HG03103 (cell line): Measurements from ENCODE around the gene DRC3.
"Not testable (repeated sequence)": the region's sequence is repeated elsewhere in the genome, so short reads cannot be mapped to it uniquely, and the experiment has no call there.

Experiments used
- ATAC-seq: cut with Tn5 transposase; IDR thresholded peaks from one replicate; pipeline ENCODE4 v1.9.1; 2021; ENCODE audit warnings: low read depth; ENCODE audit not compliant: unreplicated experiment

DRC3 gene

DNA sequence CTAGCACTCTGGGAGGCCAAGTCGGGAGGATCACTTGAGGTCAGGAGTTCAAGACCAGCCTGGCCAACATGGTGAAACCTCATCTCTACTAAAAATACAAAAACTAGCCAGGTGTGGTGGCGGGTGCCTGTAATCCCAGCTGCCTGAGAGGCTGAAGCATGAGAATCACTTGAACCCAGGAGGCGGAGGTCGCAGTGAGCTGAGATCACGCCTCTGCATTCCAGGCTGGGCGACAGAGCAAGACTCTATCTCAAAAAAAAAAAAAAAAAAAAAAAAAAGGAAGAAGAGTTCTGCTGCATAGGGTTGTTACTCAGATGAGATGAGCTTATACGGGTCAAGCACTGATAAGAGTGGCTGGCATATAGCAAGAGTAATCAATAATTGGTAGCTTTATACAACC, 32.7 kb upstream of the DRC3 start:
- not testable (repeated sequence) for ATAC-seq

DNA sequence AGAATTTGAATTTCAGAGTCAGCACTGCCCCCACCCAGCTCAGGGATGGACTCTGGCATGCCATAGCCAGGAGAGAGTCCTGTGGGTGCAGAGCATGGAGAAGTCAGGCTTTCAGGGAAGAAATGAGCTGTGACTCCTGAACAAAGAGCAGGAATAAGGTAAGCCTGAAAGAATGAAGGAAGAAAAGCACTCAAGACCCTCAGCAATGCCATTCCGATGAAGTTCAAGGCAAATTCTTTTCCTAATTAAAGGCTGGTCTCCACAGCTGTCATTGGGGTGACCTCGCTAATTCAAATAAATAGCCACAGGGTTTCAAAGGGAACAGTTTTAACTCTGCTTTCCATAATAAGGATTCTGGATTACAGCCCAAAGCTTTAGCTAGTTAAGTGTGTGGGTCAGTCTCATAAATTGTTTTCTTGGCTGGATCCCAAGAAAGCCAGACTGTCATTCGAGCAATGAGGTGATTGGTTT, 32.2 kb upstream of the DRC3 start:
- no peak for ATAC-seq

DNA sequence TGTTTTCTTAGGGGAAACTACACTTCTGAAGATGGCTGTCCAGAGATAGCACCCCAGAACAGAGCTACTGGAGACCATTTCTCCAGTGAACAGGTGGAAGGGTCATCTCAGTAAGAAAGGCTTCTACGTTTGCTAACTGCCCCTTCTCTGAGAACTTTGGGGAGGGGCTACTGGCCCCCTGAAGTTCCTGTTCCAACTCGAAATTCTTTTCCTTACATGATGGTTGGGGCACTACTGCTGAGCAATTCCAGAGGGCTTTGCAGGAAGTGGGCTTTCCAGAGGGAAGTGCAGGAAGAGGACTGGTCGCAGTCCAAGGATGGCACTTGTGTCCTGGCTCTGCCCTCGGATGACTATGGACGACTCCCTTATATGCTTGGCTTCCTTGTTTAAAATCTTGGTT, 31.6 kb upstream of the DRC3 start:
- no peak for ATAC-seq

GRCh38 chr17:17942846-17943245, 29.8 kb upstream of the DRC3 start:
- ATAC-seq, result no peak

DNA sequence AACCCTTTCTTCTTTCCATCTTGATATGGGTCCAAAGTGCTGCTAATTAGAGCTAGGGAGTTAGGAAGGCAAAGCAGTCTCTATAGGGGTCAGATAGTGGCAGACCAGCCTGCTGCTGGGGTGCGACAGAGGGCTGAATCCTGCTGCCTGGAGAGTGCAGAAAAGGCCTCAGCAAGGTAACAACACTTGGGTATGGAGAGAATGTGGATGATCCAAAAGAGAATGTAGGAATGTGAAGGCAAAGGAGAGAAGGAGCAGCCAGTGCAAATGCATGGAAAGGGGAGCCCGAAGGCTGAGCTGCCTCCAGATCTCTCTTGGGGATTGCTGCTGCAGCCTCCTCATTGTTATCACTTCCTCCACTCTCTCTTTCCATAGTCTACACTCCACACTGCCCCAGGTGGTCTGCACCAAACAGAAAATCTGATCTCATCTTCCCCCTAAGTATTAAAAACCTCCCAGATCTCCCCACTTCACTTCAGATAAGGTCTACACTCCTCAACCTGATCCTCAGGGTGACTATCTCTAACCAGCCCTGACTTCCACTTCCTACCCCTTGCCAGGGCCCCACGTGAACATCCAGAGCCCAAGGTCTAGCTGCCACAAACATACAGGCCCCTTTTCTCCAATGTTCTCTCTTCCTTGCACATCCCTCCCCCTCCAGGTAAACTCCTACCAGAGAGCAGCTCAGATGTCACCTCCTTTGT, 29.2 kb upstream of the DRC3 start:
- no peak for ATAC-seq

DNA sequence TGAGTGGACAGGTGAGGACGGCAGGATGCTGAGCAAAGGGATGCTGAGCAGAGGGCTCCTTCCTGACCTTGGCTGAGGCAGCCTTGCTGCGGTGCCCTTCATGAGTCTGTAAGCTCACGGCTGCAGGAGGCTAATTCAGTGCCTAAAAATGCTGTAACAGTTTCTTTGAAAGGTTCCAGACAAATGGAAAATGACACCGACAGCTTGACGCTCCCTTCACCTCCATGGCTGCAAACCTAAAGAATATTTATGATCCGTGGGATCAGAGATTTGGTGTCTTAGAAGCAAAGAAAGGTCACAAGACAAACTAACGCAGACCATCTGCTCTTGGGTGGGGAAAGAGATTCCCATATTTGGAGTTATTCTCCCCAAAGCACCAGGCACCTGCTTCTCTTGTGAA, 28.4 kb upstream of the DRC3 start:
- ATAC-seq, result no peak

GRCh38 chr17:17944743-17945142, 27.9 kb upstream of the DRC3 start:
- no peak for ATAC-seq

GRCh38 chr17:17946093-17946492, 26.6 kb upstream of the DRC3 start:
- ATAC-seq, result no peak

- ATAC-seq, result no peak
Observed at GRCh38 chr17:17947309-17947708, 25.4 kb upstream of the DRC3 start.

GRCh38 chr17:17947966-17948365, 24.7 kb upstream of the DRC3 start:
- no peak for ATAC-seq

DNA sequence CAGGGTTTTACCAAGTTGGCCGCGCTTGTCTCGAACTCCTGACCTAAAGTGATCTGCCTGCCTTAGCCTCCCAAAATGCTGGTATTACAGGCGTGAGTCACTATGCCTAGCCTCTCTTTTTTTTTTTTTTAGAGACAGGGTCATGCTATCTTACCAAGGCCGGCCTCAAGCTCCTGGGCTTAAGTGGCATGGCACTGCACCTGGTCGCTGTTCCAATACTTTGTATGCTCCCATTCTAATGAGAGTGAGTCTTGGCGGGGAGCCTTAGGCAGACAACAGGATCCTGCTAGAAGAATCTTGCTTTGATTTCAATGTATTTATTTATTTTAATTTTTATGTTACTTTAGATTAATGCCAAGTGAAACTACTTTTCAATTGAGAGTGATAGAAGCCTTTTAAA, 22.3 kb upstream of the DRC3 start:
- no peak for ATAC-seq

GRCh38 chr17:17950806-17951205, 21.9 kb upstream of the DRC3 start:
- ATAC-seq, result no peak

DNA sequence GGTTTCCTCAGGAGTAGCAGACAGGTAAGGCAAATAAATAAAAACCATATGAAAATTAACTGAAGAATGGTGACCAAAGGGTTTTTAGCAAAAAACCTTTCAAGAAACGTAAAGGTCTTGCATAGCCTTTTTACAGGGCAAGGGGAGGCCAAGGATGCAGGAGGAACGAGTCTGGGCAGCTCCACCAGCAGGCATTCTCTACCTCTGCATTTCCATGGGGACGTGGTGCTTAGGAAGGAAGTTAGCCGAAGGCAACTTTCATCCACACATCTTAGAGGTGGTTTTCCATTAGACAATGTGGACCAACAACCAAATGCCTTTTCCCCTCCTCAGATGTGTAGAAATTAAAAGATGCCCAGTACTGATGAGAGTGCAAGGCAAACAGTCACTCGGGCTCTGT, 21.1 kb upstream of the DRC3 start:
- no peak for ATAC-seq

DNA sequence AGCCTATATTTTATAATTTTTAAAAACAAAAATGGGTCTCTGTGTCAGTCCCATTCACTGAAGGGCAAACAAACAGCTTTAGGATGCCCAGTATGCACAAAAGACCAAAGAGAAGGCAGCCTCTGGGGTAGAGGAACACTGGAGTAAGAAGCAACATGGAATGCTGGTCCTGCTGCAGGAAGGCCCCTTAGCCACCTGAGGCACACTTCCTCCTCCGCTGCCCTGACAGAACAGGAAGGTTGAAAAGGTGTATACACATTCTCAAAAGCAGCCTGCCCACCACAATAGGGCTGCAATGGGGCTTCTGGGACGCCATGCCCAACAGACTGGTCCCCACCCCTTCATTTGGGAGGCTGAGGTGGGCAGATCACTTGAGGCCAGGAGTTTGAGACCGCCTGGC, 20.0 kb upstream of the DRC3 start:
- no peak for ATAC-seq

DNA sequence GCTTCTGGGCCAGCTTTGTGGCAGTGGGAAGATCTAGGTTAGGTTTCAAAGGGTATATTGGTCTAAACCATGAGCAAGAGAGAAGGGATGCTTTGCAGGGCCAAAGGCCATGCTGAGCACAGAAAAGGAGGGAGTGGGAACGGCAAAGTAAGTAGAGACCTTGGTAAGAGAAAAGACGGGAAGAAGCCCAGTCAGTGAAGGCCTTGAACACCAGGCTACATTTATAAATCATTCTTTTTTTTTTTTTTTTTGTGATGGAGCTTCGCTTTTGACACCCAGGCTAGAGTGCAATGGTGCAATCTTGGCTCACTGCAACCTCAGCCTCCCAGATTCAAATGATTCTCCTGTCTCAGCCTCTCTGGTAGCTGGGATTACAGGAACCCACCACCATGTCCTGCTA, 18.6 kb upstream of the DRC3 start:
- no peak for ATAC-seq

DNA sequence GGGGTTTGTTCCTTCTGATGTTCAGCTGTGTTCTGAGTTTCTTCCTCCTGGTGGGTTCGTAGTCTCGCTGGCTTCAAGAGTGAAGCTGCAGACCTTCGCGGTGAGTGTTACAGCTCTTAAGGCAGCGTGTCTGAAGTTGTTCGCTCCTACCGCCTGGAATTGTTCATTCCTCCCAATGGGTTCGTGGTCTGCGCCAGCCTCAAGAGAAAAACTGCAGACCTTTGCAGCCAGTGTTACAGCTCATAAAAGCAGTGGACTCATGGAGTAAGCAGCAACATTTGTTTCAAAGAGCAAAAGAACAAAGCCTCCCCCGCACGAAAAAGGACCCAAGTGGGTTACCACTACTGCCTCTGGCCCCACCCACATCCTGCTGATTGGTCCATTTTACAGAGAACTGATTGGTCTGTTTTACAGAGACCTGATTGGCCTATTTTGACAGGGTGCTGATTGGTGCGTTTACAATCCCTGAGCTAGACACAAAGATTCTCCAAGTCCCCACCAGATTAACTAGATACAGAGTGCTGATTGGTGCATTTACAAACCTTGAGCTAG, 16.8 kb upstream of the DRC3 start:
- not testable (repeated sequence) for ATAC-seq

GRCh38 chr17:17957584-17957916, 15.1 kb upstream of the DRC3 start:
- ATAC-seq, result no peak

DNA sequence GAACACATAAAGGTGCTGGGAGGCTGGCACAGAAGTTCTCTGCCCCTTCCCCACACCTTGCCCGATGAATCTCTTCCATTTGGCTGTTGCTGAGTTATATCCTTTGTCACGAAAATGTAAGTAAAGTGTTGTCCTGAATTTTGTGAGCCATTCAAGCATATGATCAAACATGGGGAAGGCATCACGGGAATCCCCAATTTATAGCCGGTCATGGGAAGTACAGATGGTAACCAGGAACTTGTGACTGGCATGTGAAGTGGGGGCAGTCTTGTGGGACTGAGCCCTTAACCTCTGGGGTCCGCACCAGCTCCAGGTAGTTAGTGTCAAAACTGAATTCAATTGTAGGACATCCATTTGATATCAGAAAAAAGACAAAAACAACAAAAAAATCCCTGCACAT, 13.7 kb upstream of the DRC3 start:
- no peak for ATAC-seq

DNA sequence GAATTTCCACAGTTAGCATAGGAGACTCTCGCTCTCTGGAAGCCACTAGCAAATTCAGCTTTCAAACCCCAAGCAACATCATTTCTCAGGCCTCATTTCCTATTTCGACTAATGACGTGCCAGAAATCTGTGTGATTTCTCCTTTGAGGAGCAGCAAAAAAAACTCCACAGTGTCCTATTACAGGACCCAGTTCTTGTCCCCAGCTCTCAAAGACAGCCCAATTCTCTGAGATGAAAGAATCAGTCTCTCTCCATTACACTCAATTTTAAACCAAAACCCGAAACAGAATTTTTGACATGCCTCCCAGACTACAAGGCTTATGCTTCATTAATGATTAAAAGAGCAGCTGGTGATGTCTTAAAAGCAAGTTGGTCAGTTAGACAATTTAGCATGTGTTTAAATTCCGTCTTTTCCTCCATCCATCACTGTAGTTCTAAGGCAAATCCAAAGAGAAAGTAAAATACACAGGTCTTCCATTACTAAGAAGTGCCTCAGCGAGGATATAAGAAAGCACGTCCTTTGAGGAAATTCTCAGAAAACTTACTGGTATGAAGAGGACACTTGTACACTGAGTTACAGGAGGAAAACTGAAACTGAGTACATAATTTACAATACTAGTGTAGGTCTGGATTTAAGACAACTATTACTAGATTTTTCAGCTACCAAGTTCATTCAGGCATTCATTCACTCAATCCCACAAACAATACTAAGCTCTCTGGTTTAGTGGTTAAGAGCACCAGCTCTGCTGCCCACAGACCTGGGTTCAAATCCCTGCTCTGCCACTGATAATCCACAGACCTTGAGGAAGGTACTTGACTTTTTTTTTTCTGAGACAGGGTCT, 12.9 kb upstream of the DRC3 start:
- no peak for ATAC-seq

GRCh38 chr17:17960500-17961030, 12.1 kb upstream of the DRC3 start:
- no peak for ATAC-seq

DNA sequence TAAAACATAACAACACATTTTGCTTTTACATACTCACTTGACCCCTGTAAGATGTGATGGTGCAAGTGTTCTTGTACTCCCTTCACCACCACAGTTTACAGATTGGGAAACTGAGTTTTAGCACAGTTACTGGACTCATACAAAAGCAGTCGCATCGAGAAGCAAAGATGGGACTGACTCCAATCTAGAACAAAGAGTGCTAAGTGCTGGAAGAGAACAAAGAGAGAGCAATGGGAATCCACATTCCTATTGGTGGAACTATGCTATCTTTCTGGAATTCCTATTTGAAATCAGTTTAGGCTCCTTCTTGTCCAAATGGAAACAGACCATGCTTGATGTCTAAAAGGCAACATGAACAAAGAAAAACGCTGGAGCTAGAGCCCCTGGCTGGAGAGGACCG, 9.6 kb upstream of the DRC3 start:
- no peak for ATAC-seq
